NK-92 treated with Interleukin-12 subunit alpha and Interleukin-12 subunit beta, amount 100 ng/mL, for 24 hours (cell line): Measurements from ENCODE around the gene MFRP.

Experiments
- DNase-seq: peaks from one replicate; lab custom pipeline; 2025; lab: John Stamatoyannopoulos, UW

MFRP gene

GRCh38 chr11:119318240-119319135 lies 28.0 kb downstream of the MFRP start:
- DNase-seq = no peak

- DNase-seq = no peak
Measured at GRCh38 chr11:119317592-119318239, 28.8 kb downstream of the MFRP start.

- DNase-seq = no peak
Measured at GRCh38 chr11:119316729-119317591, 29.5 kb downstream of the MFRP start, which contains the start of gene MCAM. Gene MCAM (minus strand): TSS chr11:119317130. CDS start chr11:119317101, 29 bp downstream.

GRCh38 chr11:119316016-119316728 lies 30.3 kb downstream of the MFRP start:
- no peak for DNase-seq

GRCh38 chr11:119315131-119316015 lies 31.1 kb downstream of the MFRP start:
- no peak for DNase-seq

GRCh38 chr11:119314726-119315125 lies 31.8 kb downstream of the MFRP start:
- no peak for DNase-seq

- DNase-seq = no peak
Measured at GRCh38 chr11:119310682-119311052, 35.8 kb downstream of the MFRP start.

GRCh38 chr11:119309953-119310681 lies 36.4 kb downstream of the MFRP start:
- DNase-seq = no peak

- DNase-seq = no peak
Measured at GRCh38 chr11:119309411-119309810, 37.1 kb downstream of the MFRP start.

- DNase-seq = no peak
Measured at GRCh38 chr11:119307974-119308373, 38.5 kb downstream of the MFRP start.

GRCh38 chr11:119307219-119307618 lies 39.3 kb downstream of the MFRP start:
- no peak for DNase-seq

- no peak for DNase-seq
Measured at GRCh38 chr11:119306373-119306890, 40.1 kb downstream of the MFRP start.

- no peak for DNase-seq
Measured at GRCh38 chr11:119305556-119306372, 40.7 kb downstream of the MFRP start.

GRCh38 chr11:119303227-119303718 lies 43.2 kb downstream of the MFRP start:
- no peak for DNase-seq

- no peak for DNase-seq
Measured at GRCh38 chr11:119300198-119300964, 46.1 kb downstream of the MFRP start.

- no peak for DNase-seq
Measured at GRCh38 chr11:119299416-119299815, 47.1 kb downstream of the MFRP start.

GRCh38 chr11:119298726-119299125 lies 47.8 kb downstream of the MFRP start:
- DNase-seq = no peak

- no peak for DNase-seq
Measured at GRCh38 chr11:119297938-119298337, 48.6 kb downstream of the MFRP start.
